ENCODE measurements around the gene CAPZA2.
"Not testable (repeated sequence)": the region's sequence is repeated elsewhere in the genome, so short reads cannot be mapped to it uniquely, and the experiment has no call there.

Gene CAPZA2

DNA sequence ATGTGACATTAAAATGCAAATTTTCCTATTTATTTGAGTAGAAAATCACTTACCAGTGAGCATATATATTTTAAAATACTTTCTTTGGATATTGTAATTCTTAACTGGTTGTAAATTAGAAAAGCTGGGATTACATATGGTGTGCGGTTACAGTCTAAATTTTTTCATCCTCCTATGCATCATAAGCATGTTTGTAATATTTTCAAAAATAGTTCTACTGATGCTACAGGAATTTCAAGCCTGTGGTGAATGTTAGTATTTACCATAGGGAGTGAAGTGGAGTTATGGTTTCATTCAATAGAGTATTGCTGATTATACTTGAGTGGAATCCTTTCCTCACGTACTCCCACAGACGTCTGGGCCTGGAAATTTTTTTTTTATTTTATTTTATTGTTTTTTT, 56.3 kb downstream of the CAPZA2 start:
- DNase-seq (ENCODE audit: low spot score): no peak

DNA sequence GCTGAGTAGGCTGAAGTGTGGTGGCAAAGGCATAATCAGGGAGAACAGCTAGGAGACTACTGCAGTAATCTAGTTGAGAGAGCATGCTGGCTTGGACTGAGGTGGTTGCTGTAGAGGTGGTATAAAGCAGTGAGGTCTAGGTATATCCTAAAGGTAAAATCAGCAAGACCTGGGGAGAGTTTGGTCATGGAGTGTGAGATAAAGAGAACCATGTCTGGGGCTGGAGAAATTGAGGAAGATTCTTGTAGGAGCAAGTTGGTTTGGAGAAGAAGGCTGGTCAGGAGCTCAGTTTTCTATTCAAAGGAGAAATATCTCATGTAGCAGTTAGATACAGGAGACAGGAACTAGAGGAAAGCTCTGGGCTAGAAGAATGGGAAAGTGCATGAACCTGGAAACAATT, 58.0 kb downstream of the CAPZA2 start:
- no peak for DNase-seq (ENCODE audit: low spot score)

DNA sequence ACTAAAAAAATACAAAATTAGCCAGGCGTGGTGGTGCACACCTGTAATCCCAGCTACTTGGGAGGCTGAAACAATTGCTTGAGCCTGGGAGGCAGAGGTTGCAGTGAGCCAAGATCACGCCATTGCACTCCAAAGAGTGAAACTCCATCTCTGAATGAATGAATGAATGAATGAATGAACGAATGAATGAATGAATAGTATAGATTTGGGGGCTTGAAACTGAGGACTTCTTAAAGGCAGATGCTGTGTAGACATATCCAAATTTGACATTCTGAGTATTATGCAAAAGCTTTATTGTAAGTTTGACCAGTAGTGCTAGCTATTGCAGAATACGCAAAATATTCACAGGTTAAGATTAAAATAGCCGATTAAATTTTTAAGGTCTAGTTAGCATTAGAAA, 60.2 kb downstream of the CAPZA2 start:
- DNase-seq (ENCODE audit: low spot score): no peak

DNA sequence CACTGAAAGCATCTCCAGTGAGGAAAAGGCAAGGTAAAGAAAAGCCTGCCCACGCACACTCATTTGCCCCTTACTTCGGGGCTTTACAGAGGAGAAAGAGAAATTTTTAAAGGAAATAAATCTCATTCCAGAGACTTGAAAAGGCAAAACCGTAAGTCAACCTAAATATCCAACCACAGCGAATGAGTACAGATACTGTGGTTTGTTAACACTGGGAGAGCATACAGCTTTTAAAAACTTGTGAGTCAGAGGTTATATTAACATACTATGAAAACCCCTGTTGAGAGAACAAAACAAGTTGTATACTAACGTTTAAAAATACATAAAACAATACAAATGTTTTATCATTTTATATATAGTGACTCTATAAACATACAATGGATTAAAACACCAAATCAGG, 62.4 kb downstream of the CAPZA2 start:
- DNase-seq (ENCODE audit: low spot score): no peak

DNA sequence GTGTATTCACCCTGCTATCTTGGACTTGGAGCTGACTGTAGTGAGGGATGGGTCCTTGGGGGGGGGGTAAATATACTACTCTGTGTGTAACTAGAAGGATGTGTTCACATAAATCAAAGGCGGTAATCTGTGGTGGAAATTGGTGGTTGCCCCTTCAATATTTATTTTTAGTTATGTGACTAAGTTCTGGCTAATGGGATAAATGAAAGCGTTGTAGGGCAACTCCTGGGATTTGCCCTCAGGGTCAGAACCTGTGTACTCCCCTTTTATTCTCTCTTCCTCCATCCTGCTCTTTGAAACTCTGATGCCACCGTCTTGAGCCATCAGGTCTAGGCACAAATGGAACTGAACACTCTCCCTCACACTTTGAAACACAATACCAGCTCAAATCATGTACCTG, 66.6 kb downstream of the CAPZA2 start:
- no peak for DNase-seq (ENCODE audit: low spot score)

DNA sequence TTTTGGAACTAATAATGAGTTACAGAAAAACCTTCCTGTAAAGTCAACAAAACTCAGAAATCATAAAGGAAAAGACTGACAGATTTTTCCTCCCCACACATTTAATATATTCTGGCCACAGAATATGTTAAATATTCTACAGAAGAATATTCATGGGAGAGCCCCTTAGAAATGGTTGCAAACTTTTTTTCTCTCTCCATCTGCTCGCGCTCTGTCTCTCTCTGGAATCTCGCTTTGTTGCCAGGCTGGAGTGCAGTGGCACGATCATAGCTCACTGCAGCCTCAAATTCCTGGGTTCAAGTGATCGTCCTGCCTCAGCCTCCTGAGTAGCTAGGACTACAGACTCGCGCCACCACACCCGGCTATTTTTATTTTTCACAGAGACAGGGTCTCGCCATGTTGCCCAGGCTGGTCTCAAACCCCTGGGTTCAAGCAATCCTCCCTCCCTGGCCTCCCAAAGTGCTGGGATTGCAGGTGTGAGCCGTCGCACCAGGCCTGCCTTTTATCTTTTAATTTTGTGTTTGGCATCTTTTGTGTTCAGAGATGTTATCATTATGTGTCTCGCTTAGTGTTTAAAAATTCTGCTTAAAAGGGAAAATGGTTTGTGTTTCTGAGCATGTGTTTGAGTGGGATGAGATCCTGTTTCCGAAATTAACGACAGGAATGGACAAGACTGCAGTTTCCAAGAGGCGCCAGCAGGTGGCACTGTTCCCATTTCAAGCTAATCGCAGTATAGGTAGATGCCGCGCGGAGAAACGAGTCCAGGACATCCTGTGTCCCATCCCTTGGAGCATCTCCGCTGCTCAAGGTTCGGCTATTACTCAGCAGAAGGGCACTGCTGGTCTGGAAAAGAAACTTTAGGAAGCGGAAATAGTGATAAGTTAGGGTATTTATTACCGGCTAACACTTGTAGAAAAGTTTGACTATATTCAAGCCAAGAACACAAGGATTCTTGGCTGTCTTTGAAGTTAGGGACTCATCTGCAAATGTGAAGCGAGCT, 67.8 kb downstream of the CAPZA2 start:
- peak; percentile 82 for DNase-seq (ENCODE audit: low spot score)

DNA sequence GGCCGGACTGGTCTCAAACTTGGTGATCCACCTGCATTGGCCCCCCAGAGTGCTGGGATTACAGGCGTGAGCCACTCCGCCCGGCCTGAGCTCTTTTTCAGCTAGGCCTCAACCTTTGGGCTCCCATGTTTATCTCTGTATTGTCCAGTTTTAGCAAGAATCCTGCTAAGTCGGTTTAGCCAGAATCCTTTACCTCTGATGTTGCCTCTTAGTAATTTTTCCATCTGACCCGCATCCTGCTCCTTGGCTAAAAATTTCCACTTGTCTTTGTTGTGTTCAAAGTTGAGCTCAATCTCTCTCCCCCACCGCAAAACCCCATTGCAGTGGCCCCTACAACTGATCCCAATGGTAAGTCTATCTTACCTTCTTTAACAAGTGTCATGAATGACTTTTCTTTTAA, 70.2 kb downstream of the CAPZA2 start:
- DNase-seq (ENCODE audit: low spot score): no peak

DNA sequence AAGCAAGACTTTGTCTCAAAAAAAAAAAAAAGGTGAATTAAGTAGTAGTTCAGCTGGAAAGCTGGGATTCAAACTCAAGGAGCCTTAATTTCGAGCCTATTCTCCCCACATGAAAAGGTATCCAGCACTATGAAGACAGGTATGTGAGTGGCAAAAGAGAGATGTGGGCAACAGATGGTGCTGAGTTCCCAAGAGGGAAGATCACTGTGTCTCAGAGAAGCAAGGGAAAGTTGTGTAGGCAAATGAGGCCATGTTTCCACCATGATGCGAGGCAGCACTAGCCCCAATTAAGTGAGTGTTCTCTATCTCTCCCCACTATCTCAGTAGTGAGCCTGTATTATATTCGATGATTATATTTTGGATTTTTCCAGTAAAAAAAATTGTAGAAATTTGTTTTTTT, 71.1 kb downstream of the CAPZA2 start:
- no peak for DNase-seq (ENCODE audit: low spot score)

DNA sequence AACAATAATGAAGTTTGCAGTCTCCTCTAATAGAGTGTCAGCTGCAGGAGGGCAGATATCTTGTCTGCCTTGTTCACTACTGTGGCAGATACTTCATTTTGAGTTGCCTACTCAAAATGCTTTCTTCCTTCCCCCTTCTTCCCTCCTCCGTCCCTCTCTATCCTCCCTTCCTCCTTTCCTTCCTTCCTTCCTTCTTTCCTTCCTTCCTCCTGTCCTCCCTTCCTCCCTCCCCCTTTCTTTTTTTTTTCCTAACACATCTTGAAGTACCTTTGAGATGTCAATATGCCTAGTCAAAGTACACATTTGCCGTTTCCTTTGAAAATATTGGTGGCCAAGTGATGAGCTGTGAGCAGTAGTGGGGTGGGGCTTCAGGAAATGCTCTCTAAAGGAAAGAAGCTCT, 72.2 kb downstream of the CAPZA2 start:
- DNase-seq (ENCODE audit: low spot score): no peak

DNA sequence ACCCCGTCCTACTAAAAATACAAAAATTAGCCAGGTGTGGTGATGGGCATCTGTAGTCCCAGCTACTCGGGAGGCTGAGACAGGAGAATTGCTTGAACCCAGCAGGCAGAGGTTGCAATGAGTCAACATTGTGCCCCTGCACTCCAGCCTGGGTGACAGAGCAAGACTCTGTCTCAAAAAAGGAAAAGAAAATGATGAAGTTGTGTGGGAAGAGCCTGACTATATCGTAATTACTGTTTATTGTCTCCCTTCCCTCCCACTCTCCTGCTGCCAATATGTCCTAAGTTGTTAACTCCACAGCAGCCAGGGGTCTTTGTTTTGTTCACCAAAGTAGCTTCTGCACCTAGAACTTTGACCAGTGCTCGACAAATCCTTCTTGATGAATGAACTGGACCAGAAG, 74.5 kb downstream of the CAPZA2 start:
- not testable (repeated sequence) for DNase-seq (ENCODE audit: low spot score)

DNA sequence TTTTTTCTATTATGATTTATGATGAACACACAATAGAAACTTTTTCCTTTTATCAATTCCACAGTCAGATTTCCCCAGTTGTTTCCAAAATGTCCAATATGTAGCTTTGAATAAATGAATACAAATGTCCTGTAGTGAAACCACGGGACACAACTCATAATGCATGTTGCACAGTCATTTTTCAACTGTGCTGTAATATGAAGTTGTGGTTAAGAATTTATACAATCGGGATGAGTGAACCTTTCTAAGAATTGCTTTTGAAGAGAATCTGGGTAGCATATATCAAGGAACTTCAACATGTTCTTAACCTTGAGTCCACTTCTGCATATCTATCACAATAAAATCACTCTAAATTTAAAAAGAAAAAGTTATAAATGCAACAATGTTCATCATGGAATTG, 76.3 kb downstream of the CAPZA2 start:
- no peak for DNase-seq (ENCODE audit: low spot score)

DNA sequence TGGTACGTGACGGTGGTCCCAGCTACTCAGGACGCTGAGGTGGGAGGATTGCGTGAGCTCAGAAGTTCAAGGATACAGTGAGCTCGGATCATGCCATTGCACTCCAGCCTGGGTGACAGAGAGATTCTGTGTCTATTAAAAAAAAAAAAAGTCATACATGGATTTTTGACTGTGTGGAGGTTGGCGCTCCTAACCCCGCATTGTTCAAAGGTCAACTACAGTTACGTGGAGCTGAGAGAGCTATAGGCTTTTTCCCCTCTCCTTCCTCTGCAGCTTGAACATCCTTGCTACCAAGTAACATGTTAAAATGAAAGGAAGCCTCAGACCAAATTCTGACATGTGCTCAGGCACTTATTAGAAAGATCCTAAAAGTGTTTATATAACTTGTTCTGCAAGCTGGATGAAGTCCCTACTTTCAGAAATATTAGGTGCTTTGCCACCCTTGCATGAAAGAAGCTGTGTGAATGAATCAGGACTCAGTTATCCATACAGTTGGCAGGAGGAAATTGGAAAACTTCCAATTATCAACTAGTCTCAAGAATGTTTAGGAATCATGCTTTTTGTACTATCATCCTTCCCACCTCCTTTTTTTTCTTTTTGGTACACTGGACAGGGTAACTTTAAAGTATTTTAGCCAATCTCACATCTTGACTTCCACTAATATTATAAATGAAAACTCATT, 78.4 kb downstream of the CAPZA2 start:
- no peak for DNase-seq (ENCODE audit: low spot score)

DNA sequence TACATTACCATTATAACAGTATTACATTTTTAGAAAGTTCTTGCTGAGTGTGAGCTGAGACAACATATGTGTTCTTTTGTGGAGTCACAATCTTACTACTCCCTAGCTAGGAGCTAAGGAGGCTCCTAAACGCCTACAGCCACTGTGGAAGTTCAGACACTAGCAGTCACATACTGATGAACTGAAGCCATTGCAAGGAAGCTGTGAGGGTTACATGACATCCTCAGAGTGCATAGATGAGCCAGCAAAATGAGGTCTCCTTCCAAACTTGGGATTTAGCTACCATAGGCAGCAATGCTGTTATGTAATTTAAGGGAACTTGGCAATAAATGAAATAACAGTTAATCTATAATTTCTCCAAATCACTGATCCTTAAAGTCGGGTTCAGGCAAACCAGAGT, 80.1 kb downstream of the CAPZA2 start:
- no peak for DNase-seq (ENCODE audit: low spot score)

DNA sequence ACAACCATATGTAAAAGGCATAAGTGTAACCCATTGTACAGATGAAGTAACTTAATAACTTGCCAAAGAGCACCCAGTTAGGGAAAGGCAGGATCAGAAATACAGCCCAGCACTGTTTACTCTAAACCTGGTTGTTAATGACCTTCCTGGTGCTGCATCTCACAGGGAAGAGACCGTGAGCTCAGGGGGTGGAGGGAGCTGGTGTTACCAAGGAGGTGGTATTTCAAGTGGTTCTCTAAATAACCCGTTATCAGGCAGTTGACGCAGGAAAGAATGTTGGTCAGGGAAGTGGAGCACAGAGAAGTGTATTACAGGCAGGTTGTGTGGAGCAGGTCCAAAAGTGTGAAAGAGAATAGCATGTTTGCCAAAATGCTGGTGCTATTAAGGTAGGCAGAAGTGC, 86.5 kb downstream of the CAPZA2 start:
- no peak for DNase-seq (ENCODE audit: low spot score)

DNA sequence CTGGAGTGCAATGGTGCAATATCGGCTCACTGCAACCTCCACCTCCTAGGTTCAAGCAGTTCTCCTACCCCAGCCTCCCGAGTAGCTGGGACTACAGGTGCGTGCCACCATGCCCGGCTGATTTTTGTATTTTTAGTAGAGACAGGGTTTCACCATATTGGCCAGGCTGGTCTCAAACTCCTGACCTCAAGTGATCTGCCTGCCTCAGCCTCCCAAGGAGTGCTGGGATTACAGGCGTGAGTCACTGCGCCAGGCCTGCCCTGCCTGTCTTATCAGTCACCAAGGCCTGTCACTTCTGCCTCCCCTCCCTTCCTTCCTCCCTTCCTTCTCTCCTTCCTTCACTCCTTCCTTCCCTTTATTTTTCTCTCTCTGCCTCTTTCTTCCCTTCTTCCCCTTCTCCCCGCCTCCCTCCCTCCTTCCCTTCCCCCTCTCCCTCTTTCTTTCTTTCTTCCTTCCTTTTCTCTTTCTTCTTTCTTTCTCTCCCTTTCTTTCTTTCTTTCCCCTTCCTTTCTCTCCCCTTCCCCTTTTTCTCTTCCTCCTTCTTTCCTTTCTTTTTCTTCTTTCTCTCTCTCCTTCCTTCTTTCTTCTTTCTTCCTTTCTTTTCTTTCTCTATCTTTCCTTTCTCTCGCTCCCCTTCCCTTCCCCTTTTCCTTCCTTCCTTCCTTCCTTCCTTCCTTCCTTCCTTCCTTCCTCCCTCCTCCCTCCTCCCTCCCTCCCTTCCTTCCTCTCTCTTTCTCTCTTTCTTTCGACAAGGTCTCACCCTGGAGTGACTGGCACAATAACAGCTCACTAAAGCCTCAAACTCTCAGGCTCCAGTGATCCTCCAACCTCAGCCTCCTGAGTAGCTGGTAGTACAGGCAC, 87.8 kb downstream of the CAPZA2 start:
- no peak for DNase-seq (ENCODE audit: low spot score)

DNA sequence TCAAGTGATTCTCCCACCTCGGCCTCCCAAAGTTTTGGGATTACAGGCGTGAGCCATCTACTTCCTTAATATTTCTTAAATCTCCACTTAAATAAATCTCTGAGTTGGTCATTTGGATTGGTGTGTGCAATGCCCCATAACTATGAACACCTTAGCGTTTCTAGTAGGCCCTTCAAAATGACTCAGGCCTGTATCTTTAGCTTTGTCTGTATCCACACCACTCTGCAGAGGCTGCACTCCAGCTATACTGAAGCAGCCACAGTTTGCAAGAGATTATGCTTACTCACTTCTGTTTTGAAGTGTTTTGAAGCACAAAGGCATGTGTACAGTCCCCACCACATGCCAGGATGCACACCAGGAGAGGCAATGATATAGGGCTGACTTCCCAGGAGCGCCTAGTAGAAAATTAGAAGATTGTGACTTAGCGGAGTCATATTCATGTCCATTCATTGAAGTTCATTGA, 88.5 kb downstream of the CAPZA2 start:
- DNase-seq (ENCODE audit: low spot score): no peak

DNA sequence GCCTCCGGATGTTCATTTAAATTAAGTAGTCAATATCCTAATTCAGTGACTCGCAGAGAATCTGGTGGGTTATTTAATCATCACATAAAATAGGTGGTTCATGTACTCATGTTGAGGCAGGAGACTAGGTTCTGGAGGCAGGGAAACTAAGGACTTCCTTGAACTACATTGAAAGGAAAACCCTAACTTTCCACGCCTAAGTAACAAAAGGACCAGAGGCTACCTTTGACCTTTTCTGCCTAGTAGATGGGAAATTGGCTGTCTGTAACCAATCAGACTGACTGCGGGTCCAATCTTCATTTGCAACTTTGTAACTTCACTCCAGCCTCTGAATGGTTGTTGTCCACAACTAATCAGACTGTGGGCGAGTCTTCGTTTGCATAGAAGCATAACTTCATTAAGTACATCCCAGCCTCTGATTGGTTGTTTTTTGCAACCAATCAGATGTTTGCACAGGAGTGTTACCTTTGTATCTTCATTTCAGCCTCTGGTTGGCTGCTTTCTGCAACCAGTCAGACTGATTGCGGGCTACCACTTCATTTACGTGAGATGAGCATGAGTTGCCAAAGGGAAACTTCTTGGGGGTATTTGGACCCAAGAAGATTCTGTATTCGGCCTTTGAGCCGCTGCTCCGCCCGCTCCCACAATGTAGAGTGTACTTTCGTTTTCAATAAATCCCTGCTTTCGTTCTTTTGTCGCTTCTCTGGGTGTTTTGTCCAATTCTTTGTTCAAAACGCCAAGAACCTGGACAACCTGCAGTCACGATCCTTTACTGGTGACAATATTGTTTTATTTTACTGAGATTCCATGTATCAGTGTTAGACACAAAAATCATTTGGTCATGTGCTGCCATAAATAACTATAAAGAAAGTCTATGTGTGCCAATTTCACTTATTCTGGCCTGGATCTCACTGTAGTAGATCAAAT, 89.2 kb downstream of the CAPZA2 start:
- no peak for DNase-seq (ENCODE audit: low spot score)

DNA sequence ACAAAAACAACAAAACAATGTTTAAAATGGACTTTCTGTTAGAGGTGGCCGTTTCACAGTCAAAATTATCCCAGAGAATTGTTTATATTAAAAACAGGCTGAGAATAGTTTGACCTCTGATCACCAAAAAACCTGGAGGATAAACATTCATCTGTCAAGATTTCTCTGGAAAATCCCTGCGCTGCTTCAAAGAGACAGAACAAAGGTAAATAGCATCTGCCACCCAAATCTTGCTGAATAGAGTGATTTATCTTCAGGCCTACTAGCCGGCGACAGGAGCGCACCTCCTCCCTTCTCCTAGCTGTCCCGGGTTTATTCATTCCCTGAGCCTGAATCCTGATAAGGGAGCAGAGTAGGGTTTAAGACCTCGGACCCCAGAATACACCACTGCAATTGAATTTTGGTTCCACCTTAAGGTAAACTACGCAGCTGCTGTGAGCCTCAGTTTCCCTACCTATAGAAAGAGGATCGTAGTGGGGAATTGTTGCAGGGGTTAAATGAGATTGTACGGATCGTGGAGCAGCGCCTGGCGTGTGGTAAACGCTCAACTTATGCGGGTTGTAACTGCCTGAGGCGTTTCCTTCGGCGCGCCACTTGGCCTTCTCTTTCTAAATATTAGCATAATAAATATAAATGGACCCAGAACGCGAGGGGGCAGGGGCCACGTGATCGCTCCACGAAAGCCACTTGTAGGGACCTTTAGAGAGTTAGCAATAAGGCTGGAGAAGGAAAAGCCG, 90.4 kb downstream of the CAPZA2 start:
- peak; percentile 50 for DNase-seq (ENCODE audit: low spot score)

DNA sequence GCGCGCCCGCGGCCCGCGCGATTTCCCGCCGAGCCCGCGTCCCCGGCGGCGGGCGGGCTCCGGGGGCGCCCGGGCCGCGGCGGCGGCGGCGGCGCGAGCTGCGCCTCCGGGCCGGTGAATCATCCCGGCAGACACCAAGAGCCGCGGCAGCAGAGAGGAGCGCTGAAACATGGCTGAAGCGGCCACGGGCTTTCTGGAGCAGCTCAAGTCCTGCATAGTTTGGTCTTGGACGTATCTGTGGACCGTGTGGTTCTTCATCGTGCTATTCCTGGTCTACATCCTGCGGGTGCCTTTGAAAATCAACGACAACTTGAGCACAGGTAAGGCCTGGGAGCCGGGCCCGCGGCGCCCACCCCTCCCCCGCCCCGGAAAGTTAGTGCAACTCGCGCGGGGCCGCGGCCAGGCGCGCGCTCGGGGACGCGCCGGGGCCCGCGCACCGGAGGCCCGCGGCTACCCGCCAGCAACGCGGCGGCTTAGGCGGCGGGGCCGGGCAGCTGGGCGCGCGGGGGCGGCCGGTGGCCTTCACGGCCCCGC, 91.1 kb downstream of the CAPZA2 start, which contains the start of gene ST7:
Gene ST7, plus strand, starts transcription at position 130 of the 534 bp plus-strand sequence. Its CDS starts 40 bp downstream, at position 170.
- peak; percentile 55 for DNase-seq (ENCODE audit: low spot score)
